Mesenchymal stem cell (in vitro differentiated cells and primary cell): ENCODE data around the gene SPINK4.

Experiments
- DNase-seq: peaks from one replicate; pipeline ENCODE4 v3.0.0-alpha.2; 2013
- H2AFZ ChIP-seq: one replicate; pipeline ENCODE4 v1.6.1; 2013; ENCODE audit warnings: low read depth, mild to moderate bottlenecking, control low read depth, inconsistent platforms, low read length, moderate library complexity
- H2AK5ac ChIP-seq: 2 replicates; pipeline ENCODE4 v1.6.1; 2013; ENCODE audit warnings: low read length, moderate library complexity, mild to moderate bottlenecking, inconsistent platforms; ENCODE audit not compliant: severe bottlenecking
- H2BK120ac ChIP-seq: one replicate; pipeline ENCODE4 v1.6.1; 2013; ENCODE audit warnings: low read depth, mild to moderate bottlenecking, inconsistent platforms, low read length, moderate library complexity
- H2BK12ac ChIP-seq, 2 experiments: one replicate each; pipeline ENCODE4 v1.6.1; 2013; ENCODE audit warnings: inconsistent platforms in 2 of 2, low read length in 2 of 2, mild to moderate bottlenecking in 2 of 2, moderate library complexity in 2 of 2, control low read depth in 1 of 2
- H2BK15ac ChIP-seq: one replicate; pipeline ENCODE4 v1.6.1; 2013; ENCODE audit warnings: mild to moderate bottlenecking, low read depth, inconsistent platforms; ENCODE audit not compliant: poor library complexity, severe bottlenecking
- H2BK5ac ChIP-seq: 2 replicates; pipeline ENCODE4 v1.6.1; 2013; ENCODE audit warnings: low read depth, mild to moderate bottlenecking, low read length, control low read depth, inconsistent platforms; ENCODE audit not compliant: poor library complexity, severe bottlenecking
- H3K14ac ChIP-seq, 2 experiments: one replicate each; pipeline ENCODE4 v1.6.1; 2013; ENCODE audit warnings: inconsistent platforms in 2 of 2, low read length in 2 of 2, control low read depth in 1 of 2, mild to moderate bottlenecking in 1 of 2, moderate library complexity in 1 of 2
- H3K18ac ChIP-seq, 2 experiments: one replicate each; pipeline ENCODE4 v1.6.1; 2013; ENCODE audit warnings: inconsistent platforms in 2 of 2, low read length in 2 of 2, control low read depth in 1 of 2, low read depth in 1 of 2, mild to moderate bottlenecking in 1 of 2
- H3K23ac ChIP-seq, 2 experiments: one replicate each; pipeline ENCODE4 v1.6.1; 2013; ENCODE audit warnings: inconsistent platforms in 2 of 2, low read length in 2 of 2, mild to moderate bottlenecking in 2 of 2, moderate library complexity in 2 of 2, control low read depth in 1 of 2
- H3K27ac ChIP-seq: 2 replicates; pipeline ENCODE4 v1.5.1; 2013; ENCODE audit warnings: mild to moderate bottlenecking, moderate library complexity, low read length, control low read depth, inconsistent platforms; ENCODE audit not compliant: poor library complexity, severe bottlenecking
- H3K27me3 ChIP-seq, 2 experiments: 2 replicates each; pipeline versions ENCODE4 v1.6.1 to v1.7.0; 2013; ENCODE audit warnings: low read length in 2 of 2, mild to moderate bottlenecking in 2 of 2, moderate library complexity in 2 of 2, control low read depth in 1 of 2, inconsistent platforms in 1 of 2; ENCODE audit not compliant: control insufficient read depth in 1 of 2, insufficient read depth in 1 of 2
- H3K36me3 ChIP-seq, 2 experiments: 2 replicates each; pipeline versions ENCODE4 v1.6.1 to v1.7.0; 2013; ENCODE audit warnings: low read length in 2 of 2, control low read depth in 1 of 2, inconsistent platforms in 1 of 2, low read depth in 1 of 2, mild to moderate bottlenecking in 1 of 2; ENCODE audit not compliant: insufficient read depth in 2 of 2, control insufficient read depth in 1 of 2
- H3K4ac ChIP-seq, 2 experiments: one replicate each; pipeline ENCODE4 v1.6.1; 2013; ENCODE audit warnings: inconsistent platforms in 2 of 2, low read length in 2 of 2, mild to moderate bottlenecking in 2 of 2, moderate library complexity in 2 of 2, control low read depth in 1 of 2, low read depth in 1 of 2
- H3K4me1 ChIP-seq: 2 replicates; pipeline ENCODE4 v1.6.1; 2013; ENCODE audit warnings: low read depth, low read length, control low read depth; ENCODE audit not compliant: control insufficient read depth, insufficient read depth
- H3K4me2 ChIP-seq: 2 replicates; pipeline ENCODE4 v1.6.1; 2013; ENCODE audit warnings: low read length, mild to moderate bottlenecking, inconsistent platforms; ENCODE audit not compliant: poor library complexity, severe bottlenecking
- H3K4me3 ChIP-seq, 2 experiments: 2 replicates each; pipeline versions ENCODE4 v1.5.1 to v1.7.0; 2013; ENCODE audit warnings: low read length in 2 of 2, mild to moderate bottlenecking in 2 of 2, control low read depth in 1 of 2, low read depth in 1 of 2; ENCODE audit not compliant: insufficient read depth in 1 of 2
- H3K79me1 ChIP-seq: replicated peaks from 2 replicates; pipeline ENCODE4 v1.6.1; 2013; ENCODE audit warnings: mild to moderate bottlenecking, control low read depth, low read length, inconsistent platforms; ENCODE audit not compliant: poor library complexity, severe bottlenecking
- H3K9ac ChIP-seq: 2 replicates; pipeline ENCODE4 v1.7.0; 2013; ENCODE audit warnings: mild to moderate bottlenecking, low read length, moderate library complexity
- H3K9me3 ChIP-seq: 2 replicates; pipeline ENCODE4 v1.7.0; 2013; ENCODE audit warnings: mild to moderate bottlenecking, low read length; ENCODE audit not compliant: control insufficient read depth
- H4K8ac ChIP-seq: one replicate; pipeline ENCODE4 v1.6.1; 2013; ENCODE audit warnings: inconsistent platforms, mild to moderate bottlenecking, low read length, moderate library complexity
- H4K91ac ChIP-seq: one replicate; pipeline ENCODE4 v1.6.1; 2013; ENCODE audit warnings: mild to moderate bottlenecking, low read length, inconsistent platforms
- WGBS: methylation state at CpG from one replicate; pipeline ENCODE4 v1.1.7; 2013; ENCODE audit warnings: mixed read lengths; 5-methylcytosine and 5-hydroxymethylcytosine counted together

Gene SPINK4

DNA sequence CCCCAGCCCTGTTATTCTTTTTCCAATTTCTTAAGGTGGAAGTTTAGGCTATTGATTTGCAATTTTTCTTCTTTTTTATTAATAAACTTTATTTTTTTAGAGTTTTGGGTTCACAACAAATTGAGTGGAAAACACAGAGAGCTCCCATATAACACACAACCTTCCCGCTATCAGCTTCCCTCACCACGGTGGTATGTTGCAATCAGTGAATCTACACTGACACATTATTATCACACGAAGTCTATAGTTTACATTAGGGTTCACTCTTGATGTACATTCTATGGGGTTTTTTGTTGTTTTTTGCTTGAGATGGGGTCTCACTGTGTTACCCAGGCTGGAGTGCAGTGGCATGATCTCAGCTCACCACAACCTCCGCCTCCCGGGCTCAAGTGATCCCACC, 45.5 kb downstream of the SPINK4 start:
- Histone ChIP-seq H2AK5ac (no peak overlapping the region), H2BK120ac (no peak overlapping the region), H4K8ac (no peak overlapping the region), H3K27ac (no peak overlapping the region), H3K79me1 (peaks cover 2% of the 10 kb centered on the region), H3K9me3 (no peaks in the 10 kb centered on the region), H3K4me2 (no peak overlapping the region), H3K4me1 (peaks cover 5% of the 10 kb centered on the region), H3K4me3 (no peak overlapping the region), H2AFZ (no peak overlapping the region), H2BK15ac (no peak overlapping the region), H3K14ac (no peak overlapping the region), H2BK12ac (no peak overlapping the region), H2BK5ac (no peak overlapping the region), H3K27me3 (no peaks in the 10 kb centered on the region), H4K91ac (no peak overlapping the region), H3K4ac (no peak overlapping the region), H3K9ac (no peak overlapping the region), H3K23ac (no peak overlapping the region), H3K36me3 (peaks cover 6 to 52% of the 10 kb centered on the region in 2 experiments), H3K18ac (no peak overlapping the region)
- DNase-seq, result no peak
- WGBS, result 95% methylated on average over 4 of the region's 5 CpGs

DNA sequence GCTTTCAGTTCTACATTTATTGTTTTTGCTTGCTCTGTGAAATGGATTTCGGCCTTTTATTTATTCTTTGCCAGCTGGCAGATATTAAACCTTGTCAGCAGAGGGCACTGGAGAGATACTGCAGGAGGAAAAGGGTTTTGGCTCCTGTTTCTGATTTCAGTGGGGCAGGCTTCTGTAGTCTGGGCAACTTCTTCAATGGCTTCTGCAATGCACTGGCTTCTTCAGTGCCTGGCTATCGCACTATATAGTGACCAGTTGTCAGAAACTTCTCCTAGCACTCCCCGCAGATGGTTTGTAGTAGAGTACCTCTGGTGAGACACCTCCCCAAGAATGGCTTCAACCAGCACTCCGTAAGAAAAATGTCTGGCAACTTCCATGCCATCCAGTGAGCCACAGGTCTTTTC, 47.1 kb downstream of the SPINK4 start:
- Histone ChIP-seq H3K27me3 (no peaks in the 10 kb centered on the region), H3K79me1 (peaks cover 4% of the 10 kb centered on the region), H3K36me3 (peaks cover 3 to 41% of the 10 kb centered on the region in 2 experiments), H2BK12ac (no peak overlapping the region), H3K18ac (no peak overlapping the region), H3K9ac (peak overlapping the region; percentile 34), H2BK5ac (no peak overlapping the region), H2AK5ac (no peak overlapping the region), H4K91ac (no peak overlapping the region), H3K23ac (no peak overlapping the region), H3K4me3 (no peak overlapping the region), H2BK15ac (no peak overlapping the region), H3K4me2 (no peak overlapping the region), H4K8ac (peak overlapping the region; percentile 31), H3K4ac (no peak overlapping the region), H3K27ac (no peak overlapping the region), H3K14ac (no peak overlapping the region), H2AFZ (no peak overlapping the region), H3K4me1 (peaks cover 9% of the 10 kb centered on the region), H2BK120ac (no peak overlapping the region), H3K9me3 (no peaks in the 10 kb centered on the region)
- 78% methylated on average over 4 of the region's 4 CpGs for WGBS
- peak; percentile 71 for DNase-seq

DNA sequence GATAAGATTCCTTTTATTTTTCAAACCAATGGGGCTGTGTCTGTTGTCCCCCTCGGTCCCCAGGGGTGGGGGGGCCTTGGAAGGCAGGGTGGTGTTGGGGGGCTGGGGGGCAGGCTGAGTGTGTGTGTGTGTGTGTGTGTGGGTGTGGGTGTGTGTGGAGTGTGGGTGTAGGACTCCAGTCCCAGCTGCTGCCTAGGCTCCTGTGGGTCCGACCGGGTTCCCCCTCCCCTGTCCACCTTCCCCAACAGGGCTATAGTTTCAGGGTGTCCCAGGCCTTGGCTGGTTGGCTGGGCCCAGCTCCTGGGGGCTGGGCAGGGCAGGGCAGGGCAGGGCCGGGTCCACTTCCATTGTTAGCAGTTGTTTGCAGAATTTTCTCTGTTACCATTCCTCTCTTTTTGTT, 48.3 kb downstream of the SPINK4 start:
- H3K4me2 ChIP-seq, result no peak overlapping the region
- H2BK5ac ChIP-seq, result no peak overlapping the region
- no peak overlapping the region for H4K8ac ChIP-seq
- H3K18ac ChIP-seq, result no peak overlapping the region
- H2BK15ac ChIP-seq, result no peak overlapping the region
- H3K4ac ChIP-seq, result no peak overlapping the region
- no peaks in the 10 kb centered on the region for H3K27me3 ChIP-seq
- H3K9me3 ChIP-seq, result no peaks in the 10 kb centered on the region
- peaks cover 8% of the 10 kb centered on the region for H3K79me1 ChIP-seq
- no peak overlapping the region for H2AFZ ChIP-seq
- no peak overlapping the region for H3K27ac ChIP-seq
- H3K23ac ChIP-seq, result no peak overlapping the region
- no peak overlapping the region for H3K4me3 ChIP-seq
- 100% methylated on average over 1 of the region's 4 CpGs for WGBS
- no peak overlapping the region for H3K9ac ChIP-seq
- H3K36me3 ChIP-seq, result peaks cover 3 to 41% of the 10 kb centered on the region in 2 experiments
- H2BK12ac ChIP-seq, result peak overlapping the region in 1 of 2 experiments; percentile 73
- H3K14ac ChIP-seq, result no peak overlapping the region
- no peak overlapping the region for H4K91ac ChIP-seq
- H2BK120ac ChIP-seq, result no peak overlapping the region
- DNase-seq, result no peak
- no peak overlapping the region for H2AK5ac ChIP-seq
- peaks cover 9% of the 10 kb centered on the region for H3K4me1 ChIP-seq

DNA sequence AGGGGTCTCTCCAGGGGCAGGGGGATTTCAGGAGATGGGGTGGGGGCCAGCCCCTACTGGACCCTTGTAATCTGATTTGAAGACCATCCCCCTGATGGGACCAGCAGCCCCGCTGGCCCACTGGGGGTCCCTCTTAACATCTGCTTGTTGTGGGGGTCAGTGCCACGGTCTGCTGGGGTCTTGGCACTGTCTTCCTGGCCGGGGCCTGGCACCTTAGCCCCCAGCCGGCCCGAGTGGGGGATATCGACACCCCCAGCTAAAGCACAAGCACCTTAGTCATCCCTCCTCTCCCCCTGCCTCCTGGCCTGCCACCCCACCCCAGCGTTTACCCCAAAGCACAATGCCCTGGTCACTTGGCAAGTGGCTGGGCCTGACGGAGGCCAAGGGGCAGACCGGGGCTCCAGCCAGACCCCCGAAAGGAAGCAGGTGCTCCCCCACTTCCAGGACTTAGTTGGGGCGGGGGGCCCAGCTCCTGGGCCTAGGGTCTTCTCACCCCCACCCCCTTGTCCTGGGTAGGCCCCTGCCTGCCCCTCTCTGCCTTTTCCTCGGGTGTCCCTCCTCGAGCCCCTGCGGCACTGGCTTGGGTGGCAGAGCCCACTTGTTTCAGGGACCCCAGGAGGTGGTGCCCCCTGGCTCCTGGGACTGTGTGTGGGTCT, 49.0 kb downstream of the SPINK4 start:
- H2BK120ac ChIP-seq, result no peak overlapping the region
- H2BK5ac ChIP-seq, result no peak overlapping the region
- 98% methylated on average over 10 of the region's 14 CpGs for WGBS

More for the DNA sequence above, 49.0 kb downstream of the SPINK4 start:
- Histone ChIP-seq H3K23ac (no peak overlapping the region), H3K4me2 (no peak overlapping the region), H3K27me3 (no peaks in the 10 kb centered on the region), H3K9ac (peak overlapping the region; percentile 100), H2AFZ (no peak overlapping the region), H3K18ac (peak overlapping the region; percentile 14 to 46), H3K79me1 (peaks cover 8% of the 10 kb centered on the region), H3K4me1 (peaks cover 9% of the 10 kb centered on the region), H3K36me3 (peaks cover 3 to 41% of the 10 kb centered on the region in 2 experiments), H3K14ac (no peak overlapping the region), H4K8ac (peak overlapping the region; percentile 86), H2AK5ac (peak overlapping the region; percentile 69), H3K27ac (no peak overlapping the region), H3K9me3 (no peaks in the 10 kb centered on the region), H2BK12ac (peak overlapping the region in 1 of 2 experiments; percentile 8), H2BK15ac (peak overlapping the region; percentile 88), H4K91ac (peak overlapping the region; percentile 76), H3K4ac (peak overlapping the region; percentile 6 to 73), H3K4me3 (no peak overlapping the region)
- DNase-seq, result no peak
